Smooth muscle cell (in vitro differentiated cells): ENCODE results near the gene WDR37. TPM values are rescaled to one million over a fixed set of nuclear protein-coding genes. Genes with fewer than 3 reads are reported as not detected.

Experiments used
- DNase-seq: peaks from one replicate; lab custom pipeline; 2025; ENCODE audit not compliant: unreplicated experiment; lab: John Stamatoyannopoulos, UW
- H2AFZ ChIP-seq: fragments of 200-600 bp; sonication (generic); 2 replicates; pipeline ENCODE4 v1.6.0; 2016; ENCODE audit warnings: antibody characterized with exemption, low read depth, mild to moderate bottlenecking
- H3F3A ChIP-seq: fragments of 200-600 bp; sonication (generic); 2 replicates; pipeline ENCODE4 v1.6.0; 2017; ENCODE audit warnings: antibody characterized with exemption, low read depth
- H3K27ac ChIP-seq: fragments of 200-600 bp; sonication (generic); 2 replicates; pipeline ENCODE4 v1.5.1; 2016; ENCODE audit warnings: low read depth, mild to moderate bottlenecking
- H3K27me3 ChIP-seq: fragments of 200-600 bp; sonication (generic); 2 replicates; pipeline ENCODE4 v1.6.1; 2016; ENCODE audit warnings: low read depth, mild to moderate bottlenecking
- H3K36me3 ChIP-seq: fragments of 200-600 bp; sonication (generic); 2 replicates; pipeline ENCODE4 v1.5.1; 2016; ENCODE audit warnings: low read depth
- H3K4me1 ChIP-seq: fragments of 200-600 bp; sonication (generic); 2 replicates; pipeline ENCODE4 v1.5.1; 2016; ENCODE audit warnings: low read depth
- H3K4me2 ChIP-seq: fragments of 200-600 bp; sonication (generic); 2 replicates; pipeline ENCODE4 v1.6.0; 2016; ENCODE audit warnings: mild to moderate bottlenecking
- H3K4me3 ChIP-seq: fragments of 200-600 bp; sonication (generic); 2 replicates; pipeline ENCODE4 v1.5.1; 2016; ENCODE audit warnings: mild to moderate bottlenecking
- H3K79me2 ChIP-seq: fragments of 200-600 bp; sonication (generic); 2 replicates; pipeline ENCODE4 v1.6.0; 2016; ENCODE audit warnings: low read depth, mild to moderate bottlenecking
- H3K9ac ChIP-seq: fragments of 200-600 bp; sonication (generic); 2 replicates; pipeline ENCODE4 v1.6.0; 2016; ENCODE audit warnings: low read depth
- H3K9me3 ChIP-seq: fragments of 200-600 bp; sonication (generic); replicated peaks from 2 replicates; pipeline ENCODE4 v1.5.1; 2016; ENCODE audit warnings: low read depth
- H4K20me1 ChIP-seq: fragments of 200-600 bp; sonication (generic); 2 replicates; pipeline ENCODE4 v1.6.0; 2016; ENCODE audit warnings: low read depth
- WGBS: methylation state at CpG from one replicate; pipeline ENCODE4 v1.1.7; 2016; ENCODE audit warnings: low lambda C conversion rate; 5-methylcytosine and 5-hydroxymethylcytosine counted together
- polyA plus RNA-seq: library from polyadenylated mRNA; unstranded; fragments of >200 nt; fragmentation: Nextera tagmentation; extraction: Ambion mirVana; gene quantifications from 2 replicates; pipeline ENCODE4 v1.2.1, GENCODE V29; 2016
- total RNA-seq: library from RNA; depleted of rRNA; stranded (reverse); fragments of >200 nt; gene quantifications from 2 replicates; pipeline ENCODE4 v1.2.3, GENCODE V29; 2014
- TF ChIP-seq, protein P1 (sequence below): fragments of 200-600 bp; sonication (generic); IDR thresholded peaks from 2 replicates; pipeline ENCODE4 v1.5.1; 2017; ENCODE audit warnings: borderline replicate concordance, mild to moderate bottlenecking, antibody characterized with exemption; ENCODE audit not compliant: insufficient read depth, poor library complexity, severe bottlenecking

The WDR37 gene
- total and polyA plus RNA-seq, 2 experiments from 2014 or later = 10.5 to 10.7 TPM

DNA sequence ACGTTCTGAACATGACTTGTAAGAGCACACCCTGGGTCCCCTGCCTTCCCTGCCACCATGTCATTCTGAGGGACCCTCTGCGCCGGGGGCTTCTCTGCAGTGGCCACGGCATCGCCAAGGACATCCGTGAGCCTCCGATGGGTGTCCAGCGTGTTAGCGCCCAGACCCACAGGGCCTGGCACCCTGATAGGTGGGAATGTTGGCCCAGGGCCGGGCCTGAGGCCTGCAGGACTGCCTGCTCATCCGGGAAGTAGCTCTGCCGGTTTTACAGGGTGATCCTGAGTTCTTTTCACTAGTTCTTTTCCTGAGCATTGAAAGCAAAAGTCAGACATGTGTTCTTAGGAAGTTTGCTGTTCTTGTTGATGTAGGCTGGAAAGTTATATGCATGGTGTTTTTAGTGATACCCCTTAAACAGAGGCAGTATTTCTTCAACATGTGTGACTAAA is 54.5 kb downstream of the WDR37 start:
- Histone ChIP-seq H3K27me3 (no peaks in the 10 kb centered on the region), H4K20me1 (peaks cover 71% of the 10 kb centered on the region), H3F3A (no peaks in the 10 kb centered on the region), H3K27ac (peak overlapping the region; percentile 73), H3K9ac (peak overlapping the region; percentile 27), H2AFZ (no peak overlapping the region), H3K4me3 (no peak overlapping the region), H3K79me2 (no peaks in the 10 kb centered on the region), H3K4me2 (no peak overlapping the region), H3K36me3 (peaks cover 8% of the 10 kb centered on the region), H3K4me1 (no peaks in the 10 kb centered on the region), H3K9me3 (no peaks in the 10 kb centered on the region)
- WGBS = 90% methylated on average over 12 of the region's 12 CpGs
- TF ChIP-seq, protein P1, sequence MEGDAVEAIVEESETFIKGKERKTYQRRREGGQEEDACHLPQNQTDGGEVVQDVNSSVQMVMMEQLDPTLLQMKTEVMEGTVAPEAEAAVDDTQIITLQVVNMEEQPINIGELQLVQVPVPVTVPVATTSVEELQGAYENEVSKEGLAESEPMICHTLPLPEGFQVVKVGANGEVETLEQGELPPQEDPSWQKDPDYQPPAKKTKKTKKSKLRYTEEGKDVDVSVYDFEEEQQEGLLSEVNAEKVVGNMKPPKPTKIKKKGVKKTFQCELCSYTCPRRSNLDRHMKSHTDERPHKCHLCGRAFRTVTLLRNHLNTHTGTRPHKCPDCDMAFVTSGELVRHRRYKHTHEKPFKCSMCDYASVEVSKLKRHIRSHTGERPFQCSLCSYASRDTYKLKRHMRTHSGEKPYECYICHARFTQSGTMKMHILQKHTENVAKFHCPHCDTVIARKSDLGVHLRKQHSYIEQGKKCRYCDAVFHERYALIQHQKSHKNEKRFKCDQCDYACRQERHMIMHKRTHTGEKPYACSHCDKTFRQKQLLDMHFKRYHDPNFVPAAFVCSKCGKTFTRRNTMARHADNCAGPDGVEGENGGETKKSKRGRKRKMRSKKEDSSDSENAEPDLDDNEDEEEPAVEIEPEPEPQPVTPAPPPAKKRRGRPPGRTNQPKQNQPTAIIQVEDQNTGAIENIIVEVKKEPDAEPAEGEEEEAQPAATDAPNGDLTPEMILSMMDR = no peak
- no peak for DNase-seq

DNA sequence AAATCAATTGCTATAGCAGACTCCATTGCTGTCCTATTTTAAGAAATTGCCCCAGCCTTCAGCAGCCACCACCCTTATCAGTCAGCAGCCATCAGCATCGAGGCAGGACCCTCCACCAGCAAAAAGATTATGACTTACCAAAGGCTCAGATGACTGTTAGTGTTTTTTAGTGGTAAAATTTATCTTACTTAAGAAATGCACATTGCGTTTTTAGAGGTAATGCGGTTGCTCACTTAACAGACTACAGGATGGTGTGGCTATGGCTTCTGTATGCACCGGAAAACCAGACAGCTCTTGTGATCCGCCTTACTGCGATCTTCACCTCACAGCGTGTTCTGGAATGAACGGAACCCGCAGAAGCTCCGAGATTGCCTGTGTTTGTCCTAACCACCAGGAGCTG is 58.1 kb downstream of the WDR37 start:
- Histone ChIP-seq H3F3A (no peaks in the 10 kb centered on the region), H2AFZ (no peak overlapping the region), H3K9me3 (no peaks in the 10 kb centered on the region), H3K36me3 (peaks cover 11% of the 10 kb centered on the region), H3K27ac (no peak overlapping the region), H4K20me1 (peaks cover 75% of the 10 kb centered on the region), H3K9ac (no peak overlapping the region), H3K4me2 (no peak overlapping the region), H3K27me3 (no peaks in the 10 kb centered on the region), H3K4me3 (no peak overlapping the region), H3K4me1 (no peaks in the 10 kb centered on the region), H3K79me2 (no peaks in the 10 kb centered on the region)
- 97% methylated on average over 10 of the region's 10 CpGs for WGBS
- TF ChIP-seq, protein P1 = no peak
- DNase-seq = no peak

DNA sequence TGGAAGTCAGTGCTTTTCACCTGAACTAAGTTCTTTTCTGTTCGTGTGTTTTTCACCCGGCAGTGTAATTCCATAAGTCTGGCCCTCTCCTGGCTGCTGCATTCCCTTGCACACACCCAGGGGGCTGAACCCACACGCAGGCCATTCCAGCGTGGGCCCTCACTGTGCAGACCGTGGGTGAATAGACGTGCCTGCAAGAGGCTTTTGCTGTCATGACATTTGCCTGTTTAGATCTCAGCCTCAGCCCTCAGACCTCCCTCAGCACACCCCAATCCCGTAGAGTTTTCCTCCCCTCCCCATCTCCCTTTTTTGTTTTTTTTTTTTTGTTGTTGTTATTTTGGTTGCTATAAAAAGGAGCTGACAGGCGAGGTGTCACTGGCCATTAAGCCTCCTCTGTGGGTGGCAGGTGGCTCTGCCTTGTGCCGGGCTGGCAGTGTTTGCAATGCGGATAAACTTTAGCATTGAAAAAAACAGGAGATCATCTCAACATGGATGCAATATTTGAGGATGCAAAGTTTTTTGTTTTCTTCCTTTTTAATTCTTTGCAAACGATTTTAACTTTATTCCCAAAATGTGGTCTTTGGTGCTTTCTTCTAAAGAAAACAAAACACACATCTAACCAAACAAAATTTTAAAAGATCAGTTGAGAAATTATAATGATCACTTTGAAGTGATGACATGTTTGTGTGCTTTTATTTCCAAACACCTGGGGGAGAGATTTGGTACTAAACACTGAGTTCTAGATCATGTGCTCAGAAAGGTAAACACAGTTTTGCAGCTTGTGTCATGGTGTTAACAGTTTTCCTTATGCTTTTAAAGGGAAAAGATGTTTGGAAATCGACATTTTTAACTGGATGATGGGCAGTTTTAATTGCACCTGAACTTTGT is 58.8 kb downstream of the WDR37 start:
- no peak for DNase-seq
- Histone ChIP-seq H3K9ac (no peak overlapping the region), H4K20me1 (peaks cover 75% of the 10 kb centered on the region), H3K27me3 (no peaks in the 10 kb centered on the region), H3K9me3 (no peaks in the 10 kb centered on the region), H3K4me2 (no peak overlapping the region), H3K4me3 (no peak overlapping the region), H3K79me2 (no peaks in the 10 kb centered on the region), H3K27ac (no peak overlapping the region), H3K4me1 (no peaks in the 10 kb centered on the region), H3K36me3 (peaks cover 11% of the 10 kb centered on the region), H3F3A (no peaks in the 10 kb centered on the region), H2AFZ (no peak overlapping the region)
- 92% methylated on average over 12 of the region's 12 CpGs for WGBS
- TF ChIP-seq, protein P1 = no peak

DNA sequence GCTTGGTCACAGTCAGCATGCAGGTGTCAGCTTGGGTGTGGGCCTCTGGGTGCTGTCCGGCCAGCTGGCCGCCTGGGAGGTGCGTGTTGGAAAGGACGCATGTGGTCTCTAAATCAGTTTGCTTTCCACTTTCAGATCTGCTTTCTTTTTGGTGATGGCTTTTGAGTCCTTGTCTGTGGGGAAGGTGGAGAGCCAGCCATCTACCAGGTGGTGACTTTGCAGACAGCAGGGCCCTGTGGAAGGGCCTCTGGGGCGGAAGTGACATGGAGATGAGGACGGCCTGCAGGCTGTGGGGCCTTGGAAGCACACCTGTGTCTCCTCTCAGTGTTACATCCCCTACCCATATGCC is 59.4 kb downstream of the WDR37 start:
- TF ChIP-seq, protein P1 = no peak
- Histone ChIP-seq H4K20me1 (peaks cover 76% of the 10 kb centered on the region), H3K9ac (no peak overlapping the region), H3K27me3 (no peaks in the 10 kb centered on the region), H3K4me3 (no peak overlapping the region), H3K79me2 (no peaks in the 10 kb centered on the region), H3K27ac (no peak overlapping the region), H3F3A (no peaks in the 10 kb centered on the region), H2AFZ (no peak overlapping the region), H3K4me2 (no peak overlapping the region), H3K4me1 (no peaks in the 10 kb centered on the region), H3K9me3 (no peaks in the 10 kb centered on the region), H3K36me3 (peaks cover 12% of the 10 kb centered on the region)
- no peak for DNase-seq
- 85% methylated on average over 6 of the region's 6 CpGs for WGBS
